GM19351 (cell line): ENCODE results near the gene TPSB2.

ENCODE experiments used
- ATAC-seq: cut with Tn5 transposase; IDR thresholded peaks from one replicate; pipeline ENCODE4 v1.9.1; 2021; ENCODE audit warnings: mild to moderate bottlenecking, moderate library complexity; ENCODE audit not compliant: unreplicated experiment

The TPSB2 gene

GRCh38 chr16:1221628-1222552 lies 8.1 kb downstream of the TPSB2 start:
- no peak for ATAC-seq

- no peak for ATAC-seq
Observed at GRCh38 chr16:1220841-1221627, 8.9 kb downstream of the TPSB2 start.

GRCh38 chr16:1220098-1220728 lies 9.8 kb downstream of the TPSB2 start:
- ATAC-seq = no peak

GRCh38 chr16:1218930-1219611 lies 10.9 kb downstream of the TPSB2 start:
- no peak for ATAC-seq

- no peak for ATAC-seq
Observed at GRCh38 chr16:1218061-1218929, 11.7 kb downstream of the TPSB2 start.

- ATAC-seq = no peak
Observed at GRCh38 chr16:1217526-1217925, 12.5 kb downstream of the TPSB2 start.

- no peak for ATAC-seq
Observed at GRCh38 chr16:1216681-1217400, 13.1 kb downstream of the TPSB2 start.

- ATAC-seq = no peak
Observed at GRCh38 chr16:1216296-1216619, 13.7 kb downstream of the TPSB2 start.

GRCh38 chr16:1215574-1216295 lies 14.2 kb downstream of the TPSB2 start:
- no peak for ATAC-seq

- ATAC-seq = no peak
Observed at GRCh38 chr16:1214719-1215118, 15.3 kb downstream of the TPSB2 start.

- no peak for ATAC-seq
Observed at GRCh38 chr16:1213796-1214372, 16.1 kb downstream of the TPSB2 start.

GRCh38 chr16:1213231-1213630 lies 16.8 kb downstream of the TPSB2 start:
- ATAC-seq = no peak

- ATAC-seq = no peak
Observed at GRCh38 chr16:1212616-1213194, 17.3 kb downstream of the TPSB2 start.

GRCh38 chr16:1211451-1212268 lies 18.3 kb downstream of the TPSB2 start:
- ATAC-seq = no peak

- no peak for ATAC-seq
Observed at GRCh38 chr16:1210461-1210860, 19.5 kb downstream of the TPSB2 start.

GRCh38 chr16:1209081-1209480 lies 20.9 kb downstream of the TPSB2 start:
- ATAC-seq = no peak

GRCh38 chr16:1208239-1208830 lies 21.6 kb downstream of the TPSB2 start:
- ATAC-seq = no peak
